GOT3 (cell line): Measurements from ENCODE around the gene KATNIP.
A peak's percentile ranks its signal among the peaks of the same experiment; 100 is the strongest.

ENCODE experiments used
- DNase-seq: peaks from one replicate; lab custom pipeline; 2025; ENCODE audit warnings: mixed read lengths; lab: John Stamatoyannopoulos, UW

Gene KATNIP

DNA sequence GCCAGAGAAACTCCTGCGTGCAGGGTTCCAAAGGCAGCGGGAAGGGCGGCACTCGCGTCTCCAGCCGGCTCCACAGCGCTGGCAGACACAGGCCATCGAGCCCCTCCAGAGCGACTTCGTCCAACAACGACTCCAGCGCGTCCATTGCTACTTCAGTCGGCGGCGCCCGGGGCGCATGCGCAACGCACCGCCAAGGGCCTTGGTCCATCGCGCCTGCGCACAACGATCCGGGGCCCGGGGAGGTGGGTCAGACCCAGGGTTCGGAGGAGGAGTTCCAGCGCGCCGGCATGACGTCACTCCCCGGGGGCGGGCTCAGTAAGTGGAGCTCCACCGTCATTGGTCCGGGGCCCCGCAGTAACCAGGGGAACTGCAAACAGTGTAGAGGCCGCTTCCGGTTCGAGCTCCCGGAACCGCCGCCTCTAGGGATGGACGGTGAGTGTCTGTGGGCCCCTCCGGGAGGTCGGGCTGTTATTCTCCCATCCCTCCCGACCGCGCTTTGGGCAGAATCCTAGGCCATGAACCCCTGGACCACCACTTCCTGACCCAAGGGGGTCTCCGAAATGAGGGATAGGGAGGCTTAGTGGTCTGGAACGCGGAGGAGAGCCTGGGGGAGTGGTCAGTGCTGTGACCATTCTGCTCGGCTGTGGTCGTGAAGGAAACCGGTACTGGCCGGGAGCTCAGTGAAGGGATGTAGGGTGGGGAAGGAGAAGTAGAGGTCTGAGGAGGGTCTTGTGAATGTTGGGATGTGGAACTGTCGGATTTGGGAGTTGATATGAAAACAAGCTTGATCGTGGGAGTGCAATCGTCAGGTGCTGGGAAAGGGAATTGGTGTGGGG is at the start of gene KATNIP, which contains the start of gene GTF3C1:
Gene KATNIP (plus strand): TSS at position 399 of the 836 bp plus-strand sequence. CDS start 27 bp downstream, at position 426.
Gene GTF3C1 (minus strand): TSS at position 168 of the 836 bp plus-strand sequence. CDS start 23 bp downstream, at position 145.
- DNase-seq: peak; percentile 99

DNA sequence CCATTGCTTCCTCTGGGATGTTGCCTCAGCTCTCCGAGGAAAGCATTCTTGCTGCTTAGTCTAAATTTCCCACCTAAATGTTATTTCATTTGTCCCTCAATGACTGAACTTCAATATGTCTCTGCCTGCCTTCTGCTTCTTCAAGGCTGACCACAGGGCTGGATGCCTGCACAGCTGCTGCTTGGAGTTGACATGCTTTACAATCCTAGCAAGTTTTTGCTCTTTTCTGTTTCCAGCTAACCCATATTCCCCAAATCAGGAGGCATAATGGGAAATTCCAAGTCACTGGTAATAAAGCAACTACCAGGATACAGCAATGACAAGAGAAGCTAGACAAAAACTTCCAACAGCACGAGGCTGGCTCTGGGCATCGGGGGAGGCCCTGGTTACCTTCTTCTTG is 49.1 kb upstream of the KATNIP start:
- no peak for DNase-seq

DNA sequence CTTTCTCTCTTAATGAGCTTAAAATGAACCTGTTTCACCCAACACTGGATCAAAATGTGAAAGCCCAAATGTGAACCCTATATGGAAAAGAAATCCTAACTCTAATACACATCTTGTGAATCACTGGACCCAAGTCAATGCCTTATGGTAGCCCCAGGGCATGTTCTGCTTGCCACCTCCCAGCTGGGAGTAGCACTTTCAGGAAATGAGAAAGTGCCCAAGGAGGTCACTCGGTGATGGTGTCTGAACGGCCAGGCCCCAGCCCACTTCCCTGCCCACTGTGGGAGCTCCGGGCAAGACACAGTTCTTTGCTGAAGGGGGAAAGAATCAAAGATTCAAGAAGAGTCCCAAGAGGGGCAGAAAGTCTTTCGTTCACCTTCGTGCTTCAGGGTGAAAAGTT is 46.3 kb upstream of the KATNIP start:
- no peak for DNase-seq

DNA sequence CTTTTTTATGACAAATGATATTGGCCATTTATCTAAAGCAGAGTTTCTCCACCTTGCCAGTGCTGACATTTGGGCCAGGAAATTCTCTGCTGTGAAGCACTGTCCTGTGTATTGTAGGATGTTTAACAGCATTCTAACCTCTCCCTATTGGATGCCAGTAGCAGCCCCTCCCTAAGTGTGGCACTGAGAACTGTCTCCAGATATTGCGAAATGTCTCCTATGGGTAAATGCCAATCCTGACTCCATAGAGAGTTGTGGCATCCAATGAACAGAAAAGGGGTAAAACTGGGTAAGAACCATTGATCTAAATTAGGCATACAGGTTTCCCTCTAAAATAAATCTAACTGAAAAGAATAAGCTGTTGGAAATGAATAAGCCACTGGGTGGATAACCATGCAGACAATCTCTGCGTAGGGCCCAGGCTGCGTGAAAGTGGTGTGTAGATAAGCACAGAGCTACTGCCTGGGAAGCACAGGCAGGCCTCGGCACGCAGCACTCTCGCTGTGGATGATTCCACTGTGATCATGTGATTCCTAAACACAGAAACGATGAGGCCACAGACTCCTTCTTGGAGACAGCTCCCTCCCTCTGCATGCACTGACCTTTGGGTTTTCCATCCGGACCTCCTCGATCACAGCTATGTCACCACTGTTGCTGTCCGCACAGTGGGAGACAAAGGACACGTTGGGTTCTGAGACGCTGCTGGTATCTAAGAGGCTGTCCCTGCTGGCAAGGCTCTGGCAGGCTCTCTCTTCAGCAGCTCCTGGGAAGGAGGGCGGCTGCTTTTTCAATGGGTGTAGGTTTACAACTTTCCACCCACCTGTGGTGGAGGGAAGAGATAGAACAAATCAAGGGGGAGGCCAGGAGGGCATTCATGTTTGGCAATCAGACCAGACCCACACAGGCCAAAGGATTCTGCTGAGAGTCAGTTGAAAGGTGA is 44.4 kb upstream of the KATNIP start:
- DNase-seq: no peak

DNA sequence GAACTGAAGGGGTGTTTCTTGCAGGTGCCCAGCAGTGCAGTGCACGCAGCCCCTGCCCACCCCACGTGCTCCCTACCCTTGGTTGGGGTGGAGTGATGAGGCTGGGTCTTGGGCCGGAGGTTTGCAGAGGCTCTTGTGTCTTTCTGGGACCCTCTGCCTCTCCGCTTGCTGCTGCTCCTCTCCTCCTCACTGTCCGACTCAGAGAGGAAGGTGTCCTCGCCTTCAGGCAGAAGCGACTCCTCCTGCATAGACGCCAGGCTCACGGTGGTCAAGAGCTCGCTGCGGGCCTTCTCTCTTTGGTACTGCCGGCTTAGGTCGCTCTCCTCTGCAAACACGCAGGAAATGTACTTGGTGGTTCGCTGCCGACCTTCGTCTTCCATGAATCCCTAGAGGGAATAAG is 43.2 kb upstream of the KATNIP start:
- DNase-seq: no peak

DNA sequence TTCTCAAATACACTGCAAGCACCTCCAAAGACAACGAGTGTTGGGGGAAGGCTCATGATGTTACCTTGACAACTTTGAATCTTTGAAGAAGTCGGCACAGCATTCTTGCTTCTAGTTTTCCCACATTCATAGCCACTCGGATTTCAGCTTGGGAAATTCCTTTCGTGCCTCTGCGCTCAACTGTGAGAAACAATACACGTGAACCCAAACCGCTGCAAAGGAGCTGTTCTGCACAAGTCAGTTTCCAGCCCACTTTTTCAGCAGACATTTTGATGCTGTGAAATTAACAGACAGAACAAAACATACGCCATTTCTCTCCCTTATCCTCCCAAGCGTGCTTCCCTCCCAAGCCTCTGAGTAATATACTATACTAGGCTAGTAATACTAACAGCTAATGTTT is 41.5 kb upstream of the KATNIP start:
- no peak for DNase-seq

DNA sequence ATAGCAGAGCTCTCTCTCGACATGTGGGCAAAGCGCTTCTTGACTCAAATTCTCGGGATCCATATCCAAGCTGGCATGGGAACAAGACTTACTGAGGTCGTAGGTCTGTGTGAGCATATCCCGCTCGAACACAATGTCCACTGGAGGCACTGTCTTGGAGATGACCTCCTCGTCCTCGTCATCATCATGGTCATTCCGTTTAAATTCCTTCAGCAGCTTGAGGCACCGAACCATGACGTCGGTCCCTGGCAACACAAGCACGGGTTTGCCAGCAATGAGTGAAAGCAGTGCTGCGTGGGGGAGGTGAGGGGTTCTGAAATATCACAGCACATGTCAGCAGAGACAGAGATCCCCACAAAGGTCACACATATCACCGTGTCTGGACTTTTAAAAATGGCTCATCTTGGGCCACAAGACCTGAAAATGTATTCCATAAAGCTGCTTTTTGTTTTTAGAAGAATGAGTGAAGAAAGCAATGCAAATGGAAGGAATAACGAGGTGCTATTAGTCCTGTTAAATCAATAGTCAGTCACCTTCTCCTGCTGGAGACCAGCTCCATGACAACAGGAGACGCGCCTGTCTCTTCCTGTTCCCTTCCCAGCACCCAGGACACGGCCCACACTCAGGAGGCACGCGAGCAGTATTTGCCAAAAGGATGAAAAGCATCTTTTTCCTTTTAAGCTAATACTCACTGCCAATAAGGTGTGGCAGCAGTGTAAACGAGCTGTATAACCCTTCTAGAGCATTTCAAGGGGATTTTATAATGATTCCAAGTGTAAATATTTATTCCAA is 38.1 kb upstream of the KATNIP start:
- DNase-seq: no peak

DNA sequence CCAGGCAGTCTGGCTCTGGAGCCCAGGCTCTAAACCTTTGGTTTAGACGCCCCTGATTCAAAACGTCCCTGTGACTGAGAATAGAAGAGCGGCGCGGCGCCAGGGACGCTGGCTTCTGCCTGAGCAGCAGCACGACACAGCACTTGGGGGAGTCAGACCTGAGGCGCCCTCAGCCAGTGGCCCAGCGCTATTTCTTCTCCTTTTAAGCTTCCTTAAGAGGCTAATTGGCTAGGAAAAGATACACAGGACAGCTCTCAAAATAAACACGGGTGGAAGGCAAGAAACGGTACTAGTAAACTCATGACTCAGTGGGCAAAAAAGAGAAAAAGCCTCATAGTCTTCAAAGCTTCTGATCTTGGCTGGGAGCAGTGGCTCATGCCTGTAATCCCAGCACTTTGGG is 35.1 kb upstream of the KATNIP start:
- DNase-seq: no peak

DNA sequence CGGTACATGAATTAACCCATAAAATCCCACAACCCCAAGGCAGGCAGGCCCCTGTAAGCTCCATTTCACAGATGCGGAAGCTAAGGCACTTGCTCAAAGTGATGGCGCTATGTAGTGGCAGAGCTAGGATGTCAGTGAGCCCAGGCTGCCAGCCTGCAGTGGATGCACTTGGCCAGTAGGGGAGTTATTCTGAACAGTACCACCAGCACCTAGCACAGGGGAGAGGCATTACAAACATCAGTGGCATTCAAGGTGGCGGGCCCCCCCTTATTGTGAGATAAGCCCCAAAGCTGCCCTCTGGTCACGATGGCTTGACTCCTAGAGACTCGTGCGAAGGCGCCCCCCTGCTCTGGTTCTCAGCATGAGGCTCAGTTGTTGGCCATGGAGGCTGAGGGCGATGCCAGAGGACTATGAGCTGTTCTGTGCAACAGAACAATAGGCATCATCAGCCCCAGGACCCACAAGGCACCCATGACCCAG is 34.0 kb upstream of the KATNIP start:
- DNase-seq: no peak

DNA sequence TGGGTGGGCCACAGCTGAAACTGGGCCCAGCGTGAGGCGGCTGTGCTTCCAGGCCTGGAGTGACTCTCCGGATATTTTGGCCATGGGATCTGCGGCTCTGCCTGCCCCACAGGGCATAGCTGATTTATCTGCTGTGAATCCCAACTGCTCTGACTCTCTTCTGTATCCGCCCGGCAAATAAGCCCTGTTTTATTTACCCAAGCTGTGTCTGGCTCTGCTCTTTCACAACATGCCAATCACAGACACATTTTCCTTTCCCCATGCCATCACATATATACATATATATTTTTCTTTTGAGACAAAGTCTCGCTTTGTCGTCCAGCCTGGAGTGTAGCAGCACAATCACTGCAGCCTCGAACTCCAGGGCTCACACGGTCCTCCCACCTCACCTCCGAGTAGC is 33.6 kb upstream of the KATNIP start:
- DNase-seq: no peak

DNA sequence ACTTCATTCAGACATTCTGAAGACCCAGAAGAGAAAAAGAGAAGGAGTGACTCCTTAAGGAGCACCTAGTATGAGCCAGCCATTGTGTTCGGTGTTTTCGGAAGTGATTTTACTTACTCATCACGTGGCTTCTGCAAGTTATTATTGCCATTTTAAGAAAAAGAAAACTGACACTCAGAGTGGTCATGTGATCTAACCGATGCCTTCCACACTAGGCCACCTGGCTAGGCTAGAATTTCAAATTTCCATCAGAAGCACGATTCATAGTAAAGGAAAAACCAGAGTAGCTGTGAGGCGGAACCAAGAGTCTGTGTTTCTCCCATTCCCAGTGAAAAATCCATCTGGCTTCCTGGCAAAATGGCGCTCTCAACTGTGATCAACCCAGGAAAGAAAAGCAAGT is 32.3 kb upstream of the KATNIP start:
- no peak for DNase-seq

DNA sequence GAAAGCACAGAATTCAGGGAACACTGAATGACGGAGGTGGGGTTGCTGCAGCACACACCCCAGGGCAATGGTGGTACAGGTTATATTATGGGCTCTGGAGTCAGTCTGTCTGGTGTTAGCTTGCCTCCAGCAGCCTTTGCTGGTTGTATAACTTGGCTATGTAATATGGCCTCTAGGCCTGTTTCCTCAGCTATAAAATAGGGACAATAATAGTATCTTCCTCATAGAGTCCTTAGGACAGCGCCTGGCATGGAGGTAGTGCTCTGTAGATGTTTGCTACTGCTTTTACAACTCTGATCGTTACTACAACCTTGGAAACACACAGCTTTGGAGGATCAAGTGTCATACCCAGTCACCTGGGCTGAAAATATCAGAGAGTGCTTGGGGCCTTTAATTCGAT is 31.7 kb upstream of the KATNIP start:
- DNase-seq: no peak

DNA sequence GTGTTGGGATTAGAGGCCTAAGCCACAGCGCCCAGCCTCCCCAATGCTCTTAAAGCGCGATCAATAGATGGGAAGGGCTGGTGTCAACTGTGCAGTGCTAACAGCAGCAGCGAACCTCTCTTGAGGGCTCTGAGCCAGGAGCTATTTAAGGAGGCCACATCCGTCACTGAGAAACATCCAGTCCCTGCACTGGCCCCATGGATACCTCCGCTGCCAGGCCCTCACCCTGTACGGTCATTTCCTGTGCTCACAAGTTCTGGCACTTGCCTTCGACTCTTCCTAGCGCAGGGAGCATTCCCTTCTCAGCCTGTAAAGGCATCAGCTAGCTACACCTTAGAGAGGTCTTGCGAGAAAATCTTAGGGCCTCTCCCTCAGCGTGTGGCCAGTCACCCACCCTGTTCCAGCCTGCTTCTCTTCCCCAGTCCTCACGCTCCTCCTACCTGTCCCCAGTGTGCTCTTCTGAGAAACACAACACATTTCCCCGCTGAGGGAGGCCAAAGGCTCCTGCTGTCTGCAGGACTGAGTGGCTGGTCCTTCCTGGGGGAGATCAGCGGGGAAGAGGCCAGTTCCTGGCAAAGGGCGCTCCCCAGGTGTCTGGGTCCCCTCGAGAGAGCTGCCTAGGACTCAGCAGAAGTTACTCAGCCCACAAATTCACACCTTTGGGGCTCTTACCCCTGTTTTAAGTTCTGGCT is 28.8 kb upstream of the KATNIP start:
- DNase-seq: no peak

DNA sequence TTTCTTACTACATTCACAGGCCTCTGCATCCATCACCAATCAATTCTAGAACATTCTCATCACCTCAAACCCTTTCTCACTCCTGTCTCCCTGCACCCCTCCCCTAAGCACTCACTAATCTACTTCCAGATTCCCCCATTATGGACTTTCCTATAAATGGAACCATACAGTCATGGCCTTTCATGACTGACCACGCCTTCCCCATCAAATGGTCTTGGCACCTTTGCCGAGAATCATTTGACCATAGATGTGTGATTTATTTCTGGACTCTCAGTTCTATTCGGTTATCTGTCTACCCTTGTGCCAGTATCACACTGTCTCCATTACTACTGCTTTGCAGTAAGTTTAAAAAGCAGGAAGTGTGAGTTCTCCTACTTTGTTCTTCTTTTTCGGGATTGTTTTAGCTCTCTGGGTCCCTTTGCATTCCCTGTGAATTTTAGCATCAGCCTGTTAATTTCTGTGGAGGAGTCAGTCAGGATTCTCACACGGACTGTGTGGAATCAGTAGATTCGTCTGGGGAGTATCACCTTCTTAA is 27.7 kb upstream of the KATNIP start:
- DNase-seq: no peak

DNA sequence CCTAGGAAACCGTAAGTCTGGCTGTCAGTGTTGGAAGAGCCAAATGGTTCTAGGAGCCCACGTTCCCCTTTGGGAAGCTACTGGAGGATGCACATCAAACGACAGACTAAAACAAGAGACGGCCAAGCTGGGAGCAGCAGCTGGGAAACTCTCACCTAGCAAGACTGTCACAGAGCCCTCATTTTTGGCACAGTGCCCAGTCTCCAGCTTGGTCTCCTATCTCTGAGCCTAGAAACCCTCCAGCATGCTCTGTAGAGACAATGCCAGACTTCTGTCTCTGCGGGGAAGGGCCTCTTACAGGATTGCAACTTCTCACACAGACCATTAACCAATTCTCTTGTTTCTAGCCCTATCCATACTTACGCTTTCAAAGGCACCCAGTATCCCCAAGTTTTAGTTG is 23.8 kb upstream of the KATNIP start:
- DNase-seq: no peak

DNA sequence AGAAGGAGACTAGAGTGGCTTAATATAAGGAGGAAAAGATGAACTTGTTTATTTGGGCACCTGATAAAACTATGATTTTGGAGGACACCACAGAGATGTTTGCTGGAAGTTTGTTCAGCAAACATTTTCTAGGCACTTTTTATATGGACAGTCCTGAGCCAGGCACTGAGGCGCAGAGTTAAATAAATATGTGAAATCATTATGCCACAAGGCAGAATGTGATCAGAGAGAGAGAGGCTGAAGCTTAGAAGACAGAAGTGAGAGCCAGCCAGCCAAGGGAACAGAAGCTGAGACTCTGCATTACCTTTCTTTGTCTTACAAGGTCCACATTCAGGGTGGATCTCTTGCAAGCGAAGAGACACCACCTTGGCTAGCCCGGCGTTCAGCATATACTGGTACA is 21.6 kb upstream of the KATNIP start:
- no peak for DNase-seq

DNA sequence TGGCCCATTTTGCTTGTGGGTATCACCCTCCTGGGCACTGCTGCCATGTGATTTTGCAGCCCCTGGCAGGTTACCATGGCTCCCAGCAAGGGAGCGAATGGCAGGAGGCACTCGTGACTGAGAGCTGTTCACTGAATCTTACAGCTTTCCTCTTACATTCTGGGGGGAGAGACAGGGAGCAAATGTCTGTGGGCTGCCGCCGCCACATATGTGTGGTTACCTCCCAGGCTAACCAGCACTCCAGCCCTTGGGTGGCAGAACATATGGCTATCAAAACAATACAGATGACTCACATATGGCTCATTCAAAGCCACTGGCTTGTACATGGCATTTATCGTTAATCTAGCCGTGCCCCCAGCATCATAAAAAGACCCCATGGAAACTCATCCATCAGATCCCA is 20.0 kb upstream of the KATNIP start:
- no peak for DNase-seq

DNA sequence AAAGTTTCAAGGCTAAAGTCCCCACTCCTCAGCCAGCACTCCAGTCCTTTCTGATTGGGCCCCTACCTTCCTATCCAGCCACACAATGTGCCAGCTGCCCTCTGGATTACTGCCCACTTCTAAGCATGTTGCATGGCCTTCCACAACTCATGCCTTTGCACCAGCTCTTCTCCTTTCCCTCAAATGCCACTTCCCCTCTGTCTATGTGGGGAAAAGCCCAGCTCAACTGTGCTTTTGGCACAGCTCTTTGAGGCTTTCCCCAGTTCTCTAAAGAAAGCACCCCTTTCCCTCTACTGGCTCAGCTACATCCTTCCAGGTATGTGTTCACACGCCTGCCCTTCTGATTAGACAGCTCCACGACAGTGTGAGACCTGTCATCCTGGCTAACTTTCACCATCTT is 18.8 kb upstream of the KATNIP start:
- DNase-seq: no peak

DNA sequence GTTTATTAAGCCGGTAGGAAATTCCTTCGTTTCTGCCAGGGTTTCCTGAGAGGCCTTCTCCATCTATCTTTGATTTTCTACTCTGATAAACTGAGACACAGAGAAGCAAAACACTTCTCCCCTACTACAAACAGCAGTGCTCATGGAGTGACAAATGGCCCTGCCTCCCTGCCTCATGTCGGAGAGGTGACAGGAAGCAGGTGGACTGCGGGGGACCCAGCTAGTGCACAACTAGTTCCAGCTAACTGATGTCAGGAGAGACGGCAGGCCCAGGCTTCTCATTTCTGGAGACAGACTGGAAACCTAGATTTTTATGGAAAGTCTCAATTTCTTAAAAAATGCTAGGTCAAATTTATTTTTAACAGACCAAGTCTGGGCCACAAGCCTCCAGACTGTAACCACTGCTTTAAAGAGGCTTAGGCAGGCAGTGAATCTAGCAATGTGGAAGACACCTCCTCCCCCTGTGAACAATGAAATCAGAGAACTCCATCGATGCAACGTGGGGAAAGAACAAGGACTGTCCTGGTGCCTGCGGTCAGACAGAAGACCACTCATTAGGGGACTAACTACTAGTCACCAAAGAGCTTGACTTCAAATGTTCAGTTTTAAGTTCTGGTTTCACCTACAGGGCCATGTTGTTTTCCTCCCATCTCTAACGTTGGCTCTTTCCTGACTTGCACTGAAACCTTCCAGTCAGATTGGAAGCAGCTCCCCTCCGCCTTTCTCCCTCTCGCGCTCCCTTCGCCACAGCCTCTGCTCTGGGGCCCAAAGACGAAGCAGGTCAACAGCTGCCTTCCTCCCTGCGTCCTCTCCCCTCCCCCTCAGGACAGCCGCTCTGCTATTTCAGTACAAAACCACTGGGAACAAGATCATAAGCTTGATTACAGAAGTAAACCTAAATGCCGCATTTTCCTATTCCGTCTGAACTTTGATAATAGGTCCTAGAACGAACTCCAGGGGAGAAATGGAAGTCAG is 17.8 kb upstream of the KATNIP start:
- no peak for DNase-seq

DNA sequence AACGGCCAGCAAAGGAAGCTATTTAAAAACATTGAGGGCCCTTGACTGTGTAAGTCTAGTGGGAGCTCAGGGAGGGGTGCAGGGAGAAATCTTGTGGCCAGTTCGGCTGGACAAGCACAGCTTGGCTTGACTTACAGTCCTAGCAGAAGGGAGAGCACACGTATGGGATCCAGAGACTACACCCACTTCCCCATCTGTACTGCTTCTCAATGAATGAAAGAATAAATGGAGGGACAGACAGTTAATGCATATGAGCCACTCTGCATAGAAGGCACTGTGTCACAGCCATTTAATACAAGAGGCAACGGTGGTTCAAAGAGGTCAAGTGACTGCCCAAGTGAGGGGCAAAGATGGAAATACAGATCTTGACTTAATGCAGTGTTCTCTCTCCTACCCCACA is 15.7 kb upstream of the KATNIP start:
- DNase-seq: no peak
